Peyer's patch (tissue), 4 donors: Measurements from ENCODE around the gene PPM1A. TPM values are rescaled to one million over a fixed set of nuclear protein-coding genes. Genes with fewer than 3 reads are reported as not detected.

ENCODE experiments used
- DNase-seq, 3 donors: peaks; one replicate each; pipeline ENCODE4 v3.0.0-alpha.2; 2017 to 2019
- H3K27ac ChIP-seq, 4 donors: fragments of 200-600 bp; sonication (generic); one replicate each; pipeline ENCODE4 v1.5.1; 2016 to 2019
- H3K27me3 ChIP-seq, 2 donors: fragments of 200-600 bp; sonication (generic); one replicate each; pipeline ENCODE4 v1.5.1; 2019
- H3K36me3 ChIP-seq, 3 donors: fragments of 200-600 bp; sonication (generic); one replicate each; pipeline ENCODE4 v1.5.1; 2016 to 2019
- H3K4me1 ChIP-seq, 4 donors: fragments of 200-600 bp; sonication (generic); one replicate each; pipeline ENCODE4 v1.5.1; 2016 to 2019
- H3K4me3 ChIP-seq, 4 donors: fragments of 200-600 bp; sonication (generic); 1 replicate in 3 of 4; 2 replicates in 1 of 4; pipeline ENCODE4 v1.5.1; 2016 to 2019; ENCODE audit warnings: mild to moderate bottlenecking in 1 of 4
- H3K9me3 ChIP-seq, 4 donors: fragments of 200-600 bp; sonication (generic); one replicate each; pipeline ENCODE4 v1.5.1; 2016 to 2019; ENCODE audit warnings: mild to moderate bottlenecking in 1 of 4
- CTCF ChIP-seq, 6 experiments: fragments of 450-650 bp in 4 of 6; fragments of 200-600 bp in 2 of 6; sonication (generic) in 1 of 6; IDR thresholded peaks; one replicate each; pipeline ENCODE4 v1.5.1; 2017 to 2019; ENCODE audit warnings: antibody characterized with exemption in 6 of 6, mild to moderate bottlenecking in 3 of 6, moderate library complexity in 1 of 6
- POLR2A ChIP-seq, 2 donors: fragments of 450-650 bp; IDR thresholded peaks; one replicate each; pipeline ENCODE4 v1.5.1; 2017; ENCODE audit warnings: antibody characterized with exemption in 2 of 2, mild to moderate bottlenecking in 2 of 2, moderate library complexity in 2 of 2
- total RNA-seq, 4 donors: library from RNA; depleted of rRNA; stranded (reverse); fragments of >200 nt; gene quantifications; one replicate each; pipeline ENCODE4 v1.1.0, GENCODE V29; 2016

PPM1A gene
- total RNA-seq, 4 donors from 2014 or later = 55.3 to 134 (median 84.4) TPM

GRCh38 chr14:60324837-60325236, 75.8 kb downstream of the PPM1A start:
- TF ChIP-seq CTCF (IDR thresholded peaks at IDR 0.05) (no peak), POLR2A (IDR thresholded peaks at IDR 0.05) (no peak)
- DNase-seq = no peak
- Histone ChIP-seq H3K36me3 (no peaks in the 10 kb centered on the region), H3K4me3 (no peak overlapping the region), H3K27ac (no peak overlapping the region), H3K9me3 (no peaks in the 10 kb centered on the region), H3K4me1 (peaks cover 0 to 9% (median 0%) of the 10 kb centered on the region in 4 donors), H3K27me3 (no peaks in the 10 kb centered on the region)

GRCh38 chr14:60326274-60326673, 77.3 kb downstream of the PPM1A start:
- no peak for TF ChIP-seq POLR2A (IDR thresholded peaks at IDR 0.05)
- TF ChIP-seq CTCF (IDR thresholded peaks at IDR 0.05) = no peak
- H3K4me1 ChIP-seq = peaks cover 0 to 9% (median 0%) of the 10 kb centered on the region in 4 donors
- H3K27me3 ChIP-seq = no peaks in the 10 kb centered on the region
- no peak for DNase-seq
- no peak overlapping the region for H3K4me3 ChIP-seq
- H3K9me3 ChIP-seq = no peaks in the 10 kb centered on the region
- no peaks in the 10 kb centered on the region for H3K36me3 ChIP-seq
- H3K27ac ChIP-seq = no peak overlapping the region

- Histone ChIP-seq H3K27me3 (no peaks in the 10 kb centered on the region), H3K27ac (peak overlapping the region in 2 of 4 donors; percentile 22 to 74), H3K4me1 (peaks cover 0 to 9% (median 0%) of the 10 kb centered on the region in 4 donors), H3K4me3 (peak overlapping the region; percentile 37 to 53 (median 48)), H3K9me3 (no peaks in the 10 kb centered on the region), H3K36me3 (no peaks in the 10 kb centered on the region)
- TF ChIP-seq POLR2A (IDR thresholded peaks at IDR 0.05) (no peak), CTCF (IDR thresholded peaks at IDR 0.05) (no peak)
- peak; percentile 53 to 81 (median 79) for DNase-seq
Measured at GRCh38 chr14:60327447-60328331, 78.7 kb downstream of the PPM1A start.

- H3K27ac ChIP-seq = no peak overlapping the region
- H3K36me3 ChIP-seq = no peaks in the 10 kb centered on the region
- TF ChIP-seq CTCF (IDR thresholded peaks at IDR 0.05) = no peak
- H3K4me3 ChIP-seq = no peak overlapping the region
- H3K9me3 ChIP-seq = no peaks in the 10 kb centered on the region
- H3K4me1 ChIP-seq = peaks cover 0 to 9% (median 0%) of the 10 kb centered on the region in 4 donors
- H3K27me3 ChIP-seq = no peaks in the 10 kb centered on the region
- no peak for DNase-seq
Measured at GRCh38 chr14:60328583-60328982, 79.6 kb downstream of the PPM1A start.

- H3K27ac ChIP-seq = no peak overlapping the region
- no peak overlapping the region for H3K4me3 ChIP-seq
- TF ChIP-seq POLR2A (IDR thresholded peaks at IDR 0.05) (no peak), CTCF (IDR thresholded peaks at IDR 0.05) (no peak)
- H3K27me3 ChIP-seq = no peaks in the 10 kb centered on the region
- no peak for DNase-seq
- no peaks in the 10 kb centered on the region for H3K36me3 ChIP-seq
- no peaks in the 10 kb centered on the region for H3K9me3 ChIP-seq
- H3K4me1 ChIP-seq = peaks cover 0 to 9% (median 0%) of the 10 kb centered on the region in 4 donors
Measured at GRCh38 chr14:60329274-60329673, 80.3 kb downstream of the PPM1A start.
